GM18870 (cell line): ENCODE data around the gene ANKRD24.
A peak's percentile ranks its signal among the peaks of the same experiment; 100 is the strongest.
"Not testable (repeated sequence)": the region's sequence is repeated elsewhere in the genome, so short reads cannot be mapped to it uniquely, and the experiment has no call there.

Experiments used
- ATAC-seq: cut with Tn5 transposase; IDR thresholded peaks from one replicate; pipeline ENCODE4 v1.9.1; 2021; ENCODE audit warnings: moderate library complexity; ENCODE audit not compliant: unreplicated experiment

ANKRD24 gene

DNA sequence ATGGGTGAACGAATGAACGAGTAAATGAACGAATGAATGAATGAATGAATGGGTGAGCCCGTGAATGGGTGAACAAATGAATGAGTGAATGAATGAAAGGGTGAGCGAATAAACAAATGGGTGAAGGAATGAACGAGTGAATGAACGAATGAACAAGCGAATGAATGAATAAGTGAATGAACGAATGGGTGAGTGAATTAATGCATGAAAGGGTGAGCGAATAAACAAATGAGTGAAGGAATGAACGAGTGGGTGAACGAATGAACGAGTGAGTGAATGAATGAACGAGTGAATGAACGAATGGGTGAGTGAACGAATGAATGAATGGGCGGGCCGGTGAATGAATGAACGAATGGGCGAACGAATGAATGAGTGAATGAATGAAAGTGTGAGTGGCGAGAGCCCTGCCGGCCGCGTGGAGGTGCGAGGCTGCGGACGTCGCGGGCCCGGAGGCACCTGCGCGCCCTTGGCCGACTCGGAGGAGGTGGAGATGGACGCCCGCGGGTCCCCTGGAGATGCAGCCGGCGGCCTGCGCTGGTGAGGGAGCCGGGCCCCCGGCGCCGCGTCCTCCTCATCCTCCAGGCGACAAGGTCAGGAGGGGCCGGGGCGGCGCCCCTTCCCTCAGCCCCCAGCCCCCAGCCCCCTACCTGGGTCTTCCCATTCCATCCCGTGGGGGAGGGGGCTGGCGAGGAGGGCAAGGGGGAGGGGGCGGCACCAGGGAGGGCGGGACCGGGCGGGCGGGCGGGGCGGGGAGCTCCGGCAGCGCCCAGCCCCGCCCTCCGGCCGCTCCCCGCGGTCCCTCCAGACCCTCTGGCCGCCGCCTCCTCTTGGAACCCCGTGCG is 15.4 kb downstream of the ANKRD24 start:
- no peak for ATAC-seq

DNA sequence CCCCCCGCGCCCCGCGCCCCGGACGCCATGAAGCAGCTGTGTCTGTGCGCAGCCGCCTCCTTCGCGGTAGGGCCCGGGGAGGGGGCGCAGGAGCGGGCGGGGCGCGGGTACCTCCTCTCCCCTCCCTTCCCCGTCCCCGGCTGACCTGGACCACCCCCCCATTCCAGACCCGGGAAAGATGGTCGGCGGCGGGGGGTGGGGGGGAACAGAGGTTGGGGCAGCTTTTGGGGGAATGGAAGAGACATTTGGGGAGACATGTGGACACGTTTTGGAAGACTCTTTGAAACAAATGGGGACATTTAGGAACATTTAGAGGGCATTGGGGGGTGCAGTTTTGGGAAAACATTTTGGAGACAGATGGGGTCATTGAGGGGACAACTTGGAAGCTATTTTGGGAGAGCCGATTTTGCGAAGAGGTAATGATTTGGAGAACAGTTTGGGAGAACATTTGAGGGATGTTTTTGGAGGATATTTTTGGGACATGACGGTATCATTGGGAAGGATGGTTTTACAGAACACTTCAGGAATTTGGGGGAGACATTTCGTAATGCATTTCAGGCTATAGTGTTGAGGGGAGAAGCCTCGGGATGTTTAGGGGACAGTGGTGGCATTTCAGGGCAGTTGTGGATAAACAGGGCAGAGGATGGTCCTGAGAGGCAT is 16.1 kb downstream of the ANKRD24 start:
- ATAC-seq = no peak

DNA sequence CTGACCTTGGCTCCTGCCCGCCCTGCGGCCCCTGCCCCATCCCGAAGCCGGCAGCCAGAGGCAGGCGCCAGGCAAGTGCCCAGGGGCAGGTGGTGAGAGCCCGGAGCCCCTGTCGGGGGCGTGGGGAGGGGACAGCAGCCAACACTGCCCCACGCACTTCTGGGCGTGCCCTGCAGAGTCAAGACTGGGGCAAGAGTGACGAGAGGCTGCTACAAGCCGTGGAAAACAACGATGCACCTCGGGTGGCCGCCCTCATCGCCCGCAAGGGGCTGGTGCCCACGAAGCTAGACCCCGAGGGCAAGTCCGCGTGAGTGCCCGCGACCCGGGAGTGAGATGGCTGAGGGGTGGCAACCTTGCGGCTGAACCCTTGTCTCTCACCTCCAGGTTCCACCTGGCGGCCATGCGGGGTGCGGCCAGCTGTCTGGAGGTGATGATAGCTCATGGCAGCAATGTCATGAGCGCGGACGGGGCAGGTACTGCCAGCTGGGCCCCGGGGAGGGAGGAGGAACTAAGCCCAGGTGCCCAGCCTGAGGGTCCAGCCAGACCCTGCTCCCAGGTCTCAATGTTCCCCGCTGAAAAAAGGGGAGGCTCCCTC is 17.3 kb downstream of the ANKRD24 start:
- ATAC-seq = no peak

DNA sequence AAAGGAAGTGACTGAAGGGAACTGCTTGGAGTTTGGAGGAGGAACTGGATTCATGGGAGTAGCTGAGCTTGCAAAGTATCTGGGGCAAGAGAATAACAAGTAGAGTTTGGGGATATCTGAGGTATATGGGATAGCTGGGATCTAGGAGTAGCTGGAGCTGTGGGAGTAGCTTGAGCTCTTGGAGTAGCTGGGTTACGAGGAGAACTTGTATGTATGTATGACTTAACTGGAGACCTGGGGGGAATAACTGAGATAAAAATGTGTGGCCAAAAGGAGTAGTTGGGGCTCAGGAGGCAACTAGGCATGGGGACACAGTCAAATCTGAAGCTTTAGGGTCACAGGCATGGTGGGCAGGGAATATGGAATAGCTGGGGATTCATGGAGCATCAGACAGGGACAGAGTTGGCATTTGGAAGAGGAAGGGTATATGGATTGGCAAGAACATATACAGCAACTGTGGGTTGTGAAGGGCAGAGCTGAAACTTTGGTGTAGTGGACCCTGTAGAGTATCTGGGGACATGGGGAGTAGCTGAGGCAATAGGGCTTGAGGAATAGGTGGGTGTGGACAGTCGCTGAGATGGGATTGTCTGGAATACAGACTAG is 18.6 kb downstream of the ANKRD24 start:
- ATAC-seq = no peak

GRCh38 chr19:4201798-4202197 is 19.3 kb downstream of the ANKRD24 start:
- ATAC-seq = no peak

DNA sequence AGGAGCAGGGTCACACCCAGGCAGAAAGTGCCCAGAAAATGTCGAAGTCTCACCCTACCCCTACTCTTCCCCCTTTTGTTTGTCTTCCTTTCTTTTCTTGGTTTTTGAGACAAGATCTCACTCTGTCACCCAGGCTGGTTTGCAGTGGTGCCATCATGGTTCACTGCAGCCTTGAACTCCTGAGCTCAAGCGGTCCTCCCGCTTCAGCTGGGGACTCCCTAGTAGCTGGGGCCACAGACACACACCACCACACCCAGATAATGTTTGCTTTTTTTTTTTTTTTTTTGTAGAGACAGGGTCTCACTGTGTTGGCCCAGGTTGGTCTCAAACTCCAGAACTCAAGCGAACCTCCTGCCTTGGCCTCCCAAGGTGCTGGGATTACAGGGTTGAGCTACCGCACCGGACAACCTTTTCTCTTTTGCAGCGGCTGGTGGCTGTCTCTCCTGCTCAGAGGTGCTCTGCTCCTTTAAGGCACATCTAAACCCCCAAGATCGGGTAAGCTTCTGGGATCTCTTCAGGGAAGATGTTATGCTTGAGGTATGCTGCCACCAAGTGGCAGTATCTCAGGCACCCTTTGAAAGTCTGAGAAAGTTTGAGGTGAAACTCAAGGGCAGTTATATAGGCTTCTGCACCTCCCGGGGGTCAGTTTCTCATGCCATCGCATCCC is 24.5 kb downstream of the ANKRD24 start:
- ATAC-seq = no peak

- ATAC-seq = no peak
Measured at GRCh38 chr19:4208385-4209094, 26.1 kb downstream of the ANKRD24 start.

DNA sequence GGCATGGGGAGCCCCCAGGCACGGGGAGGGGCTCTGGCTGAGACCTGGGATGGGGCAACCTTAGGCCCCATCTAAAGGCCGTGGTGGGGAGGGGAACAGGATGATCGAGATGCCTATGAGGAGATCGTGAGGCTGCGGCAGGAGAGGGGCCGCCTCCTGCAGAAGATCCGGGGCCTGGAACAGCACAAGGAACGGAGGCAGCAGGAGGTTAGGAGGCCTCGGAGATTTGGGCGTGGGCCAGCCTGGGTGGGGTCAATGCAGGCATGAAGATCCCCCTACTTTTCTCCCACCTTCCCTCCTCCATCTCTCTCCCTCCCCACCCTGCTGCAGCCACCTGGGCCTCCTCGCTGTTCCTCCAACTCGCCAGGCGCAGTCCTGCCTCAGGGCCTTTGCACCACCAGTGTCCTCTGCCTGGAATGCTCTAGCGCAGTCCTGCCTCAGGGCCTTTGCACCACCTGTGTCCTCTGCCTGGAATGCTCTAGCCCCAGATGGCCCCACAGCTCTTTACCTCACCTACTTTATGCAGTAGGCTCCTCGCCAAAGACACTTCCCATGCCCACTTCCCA is 27.8 kb downstream of the ANKRD24 start:
- ATAC-seq = no peak

DNA sequence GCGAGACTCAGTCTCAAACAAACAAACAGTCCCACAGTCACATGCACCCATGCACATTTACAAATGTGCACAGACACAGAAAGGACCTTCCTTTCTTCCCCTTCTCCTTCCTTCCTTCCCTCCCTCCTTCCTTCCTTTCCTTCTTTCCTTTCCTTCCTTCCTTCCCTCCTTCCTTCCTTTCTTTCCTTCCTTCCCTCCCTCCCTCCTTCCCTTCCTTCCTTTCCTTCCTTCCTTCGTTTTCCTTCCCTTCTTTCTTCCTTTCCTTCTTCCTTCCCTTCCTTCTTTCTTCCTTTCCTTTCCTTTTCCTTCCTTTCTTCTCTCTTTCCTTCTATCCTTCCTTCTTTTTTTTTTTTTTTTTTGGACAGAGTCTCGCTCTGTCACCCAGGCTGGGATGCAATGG is 30.6 kb downstream of the ANKRD24 start:
- ATAC-seq = no peak

GRCh38 chr19:4215807-4216206 is 33.3 kb downstream of the ANKRD24 start:
- no peak for ATAC-seq

DNA sequence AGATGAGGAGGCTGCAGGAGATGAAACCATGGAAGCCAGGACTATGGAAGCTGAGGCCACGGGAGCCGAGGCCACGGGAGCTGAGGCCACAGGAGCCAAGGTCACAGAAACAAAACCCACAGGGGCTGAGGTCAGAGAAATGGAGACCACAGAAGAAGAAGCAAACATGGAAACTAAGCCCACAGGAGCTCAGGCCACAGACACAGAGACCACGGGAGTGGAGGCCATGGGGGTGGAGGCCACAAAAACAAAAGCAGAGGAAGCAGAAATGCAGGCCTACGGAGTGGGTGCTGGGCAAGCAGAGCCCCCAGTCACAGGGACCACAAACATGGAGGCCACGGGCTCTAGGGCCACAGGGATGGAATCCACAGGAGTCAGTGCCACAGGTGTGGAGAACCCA is 34.4 kb downstream of the ANKRD24 start:
- ATAC-seq = no peak

DNA sequence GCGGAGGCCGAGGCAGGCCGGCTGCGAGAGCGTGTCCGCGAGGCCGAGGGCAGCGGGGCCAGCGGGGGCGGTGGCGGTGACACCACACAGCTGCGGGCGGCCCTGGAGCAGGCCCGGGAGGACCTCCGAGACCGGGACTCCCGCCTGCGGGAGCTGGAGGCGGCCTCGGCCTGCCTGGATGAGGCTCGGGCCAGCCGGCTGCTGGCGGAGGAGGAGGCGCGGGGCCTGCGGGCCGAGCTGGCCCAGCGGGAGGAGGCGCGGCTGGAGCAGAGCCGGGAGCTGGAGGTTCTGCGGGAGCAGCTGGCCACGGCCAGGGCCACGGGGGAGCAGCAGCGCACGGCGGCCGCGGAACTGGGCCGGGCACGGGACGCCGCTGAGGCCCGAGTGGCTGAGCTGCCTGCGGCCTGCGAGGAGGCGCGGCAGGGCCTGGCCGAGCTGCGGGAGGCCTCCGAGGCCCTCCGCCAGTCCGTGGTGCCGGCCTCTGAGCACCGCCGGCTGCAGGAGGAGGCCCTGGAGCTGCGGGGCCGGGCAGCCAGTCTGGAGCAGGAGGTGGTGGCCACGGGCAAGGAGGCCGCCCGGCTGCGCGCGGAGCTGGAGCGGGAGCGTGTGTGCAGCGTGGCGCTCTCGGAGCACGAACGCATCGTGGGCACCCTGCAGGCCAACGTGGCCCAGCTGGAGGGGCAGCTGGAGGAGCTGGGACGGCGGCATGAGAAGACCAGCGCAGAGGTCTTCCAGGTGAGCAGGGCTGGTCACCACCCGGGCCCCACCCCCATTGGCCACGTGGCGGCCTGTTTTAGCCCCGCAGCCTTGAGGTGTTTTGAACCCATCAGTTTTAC is 35.2 kb downstream of the ANKRD24 start:
- no peak for ATAC-seq

DNA sequence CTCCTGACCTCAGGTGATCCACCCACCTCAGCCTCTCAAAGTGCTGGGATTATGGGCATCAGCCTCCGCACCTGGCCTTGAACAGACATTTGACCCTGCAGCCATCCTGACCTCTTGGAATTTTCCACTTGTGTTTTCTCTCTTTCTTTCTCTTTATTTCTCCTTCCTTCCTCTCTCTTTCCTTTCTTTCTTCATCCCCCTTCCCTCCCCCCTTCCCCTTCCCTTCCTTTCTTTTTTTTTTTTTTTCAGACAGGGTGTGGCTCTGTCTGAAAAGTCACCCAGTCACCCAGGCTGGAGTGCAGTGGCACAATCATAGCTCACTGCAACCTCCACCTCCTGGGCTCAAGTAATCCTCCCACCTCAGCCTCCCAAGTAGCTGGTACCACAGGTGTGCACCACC is 36.0 kb downstream of the ANKRD24 start:
- not testable (repeated sequence) for ATAC-seq

DNA sequence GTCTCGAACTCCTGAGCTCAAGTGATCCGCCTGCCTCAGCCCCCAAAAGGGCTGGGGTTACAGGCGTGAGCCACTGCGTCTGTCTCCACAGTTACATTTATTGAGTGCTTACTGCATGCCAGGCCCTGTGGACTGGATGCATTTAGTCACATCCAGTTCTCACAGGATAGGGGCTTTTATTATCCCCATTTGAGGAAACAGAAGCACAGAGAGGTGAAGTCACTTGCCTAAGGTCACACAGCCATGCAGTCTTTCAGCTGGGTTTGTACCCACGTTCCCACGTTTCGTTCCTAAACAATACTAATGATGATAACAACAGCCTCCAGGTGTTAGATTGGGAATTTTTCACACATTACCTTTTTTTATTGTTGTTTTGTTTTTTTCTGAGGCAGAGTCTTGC is 37.7 kb downstream of the ANKRD24 start:
- no peak for ATAC-seq

DNA sequence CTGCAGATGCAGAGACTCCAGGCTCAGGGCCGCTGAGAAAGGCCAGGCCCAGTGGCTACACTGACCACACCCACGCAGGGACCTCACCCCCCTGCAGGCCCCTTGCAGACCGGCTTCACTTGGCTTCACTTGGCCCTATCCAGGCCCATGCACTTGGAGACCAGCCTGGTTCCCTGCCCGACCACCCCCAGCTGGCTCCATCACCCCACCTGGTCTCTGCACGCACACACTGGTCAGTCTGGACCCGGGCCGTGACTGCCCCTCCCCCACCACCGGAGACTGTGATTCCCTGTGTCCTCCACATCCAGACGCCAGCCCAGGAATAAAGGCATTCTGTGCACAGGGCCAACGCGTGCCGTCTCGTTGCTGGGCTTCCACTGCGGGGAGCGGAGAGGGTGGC is 42.0 kb downstream of the ANKRD24 start:
- no peak for ATAC-seq

DNA sequence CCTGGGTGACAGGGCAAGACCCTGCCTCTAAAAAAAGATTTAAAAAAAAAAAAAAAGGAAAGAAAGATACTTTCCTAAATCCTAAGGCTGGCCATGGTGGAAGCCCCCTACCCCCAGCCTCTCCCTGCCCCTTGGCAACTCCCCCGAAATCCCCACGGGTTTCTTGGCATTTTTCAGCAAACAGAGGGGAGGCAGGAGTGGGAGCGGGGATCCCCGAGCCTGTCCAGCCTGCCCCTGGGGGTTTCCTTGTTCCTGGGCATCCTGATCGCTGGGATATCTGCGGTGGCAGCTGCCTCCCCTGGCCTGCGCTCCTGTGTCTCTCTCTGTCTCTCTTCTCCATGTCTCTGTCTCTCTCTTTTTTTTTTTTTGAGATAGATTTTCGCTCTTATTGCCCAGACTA is 43.4 kb downstream of the ANKRD24 start:
- ATAC-seq = no peak

- no peak for ATAC-seq
Measured at GRCh38 chr19:4227771-4228170, 45.3 kb downstream of the ANKRD24 start.

DNA sequence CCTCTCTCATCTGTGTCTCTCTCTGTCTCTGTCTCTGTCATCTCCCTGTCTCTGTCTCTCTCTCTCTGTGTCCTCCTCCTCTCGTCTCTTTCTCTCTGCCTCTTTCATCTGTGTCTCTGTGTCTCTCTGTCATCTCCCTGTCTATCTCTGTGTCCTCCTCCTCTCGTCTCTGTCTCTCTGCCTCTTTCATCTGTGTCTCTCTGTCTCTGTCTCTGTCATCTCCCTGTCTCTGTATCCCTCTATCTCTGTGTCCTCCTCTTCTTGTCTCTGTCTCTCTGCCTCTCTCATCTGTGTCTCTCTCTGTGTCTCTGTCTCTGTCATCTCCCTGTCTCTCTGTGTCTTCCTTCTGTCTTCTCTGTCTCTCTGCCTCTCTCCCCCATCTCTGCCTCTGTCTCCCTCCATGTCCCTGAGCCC is 46.3 kb downstream of the ANKRD24 start:
- ATAC-seq = no peak

DNA sequence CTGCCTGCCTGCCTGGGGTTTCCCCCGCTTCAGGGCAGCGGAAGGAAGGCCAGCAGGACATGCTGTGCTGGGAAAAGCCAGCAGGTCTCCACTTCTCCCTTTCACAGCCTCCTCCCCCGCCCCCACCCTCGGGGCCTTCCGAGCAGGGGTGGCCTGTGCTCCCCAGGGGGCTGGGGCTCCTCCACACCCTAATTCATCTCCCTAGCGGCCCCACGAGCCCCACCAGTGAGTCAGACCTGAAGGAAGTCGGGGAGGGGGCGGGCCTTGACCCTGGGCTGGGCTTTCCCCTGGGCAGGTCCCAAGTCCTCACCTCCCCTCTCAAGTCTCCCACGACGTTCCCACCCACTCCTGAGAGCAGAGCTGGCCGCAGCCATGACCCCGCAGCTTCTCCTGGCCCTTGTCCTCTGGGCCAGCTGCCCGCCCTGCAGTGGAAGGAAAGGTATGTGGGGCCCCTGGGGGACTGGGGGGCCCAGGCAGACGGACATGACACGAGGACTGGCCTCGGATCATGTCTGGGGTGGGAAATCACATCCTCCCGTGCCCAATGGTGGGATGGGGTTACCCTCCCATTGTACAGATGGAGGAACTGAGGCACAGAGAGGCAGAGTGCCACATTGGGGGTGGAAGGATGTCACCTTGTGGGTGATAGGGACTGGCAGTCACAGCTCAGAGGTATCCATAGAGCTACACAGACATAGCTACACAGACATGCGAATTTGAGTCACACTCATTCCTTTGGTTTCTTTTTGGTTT is 46.9 kb downstream of the ANKRD24 start, which contains the start of gene EBI3:
Gene EBI3 (plus strand): TSS at position 345 of the 753 bp plus-strand sequence. CDS start 28 bp downstream, at position 373.
- ATAC-seq = peak; percentile 40
